DND-41 (cell line): ENCODE results near the gene BRK1.
"Not testable (repeated sequence)": the region's sequence is repeated elsewhere in the genome, so short reads cannot be mapped to it uniquely, and the experiment has no call there.

Source experiments
- EZH2 ChIP-seq: IDR thresholded peaks from 3 replicates; pipeline ENCODE4 v1.6.1; 2012; ENCODE audit warnings: borderline replicate concordance, low read depth, mild to moderate bottlenecking, moderate library complexity, low read length, inconsistent platforms; ENCODE audit not compliant: severe bottlenecking
- TF ChIP-seq, protein P1 (sequence below): IDR thresholded peaks from 2 replicates; pipeline ENCODE4 v1.5.1; 2012; ENCODE audit warnings: borderline replicate concordance, low read length, moderate library complexity, mild to moderate bottlenecking; ENCODE audit not compliant: poor library complexity, severe bottlenecking; ENCODE audit errors: extremely low read depth

DNA sequence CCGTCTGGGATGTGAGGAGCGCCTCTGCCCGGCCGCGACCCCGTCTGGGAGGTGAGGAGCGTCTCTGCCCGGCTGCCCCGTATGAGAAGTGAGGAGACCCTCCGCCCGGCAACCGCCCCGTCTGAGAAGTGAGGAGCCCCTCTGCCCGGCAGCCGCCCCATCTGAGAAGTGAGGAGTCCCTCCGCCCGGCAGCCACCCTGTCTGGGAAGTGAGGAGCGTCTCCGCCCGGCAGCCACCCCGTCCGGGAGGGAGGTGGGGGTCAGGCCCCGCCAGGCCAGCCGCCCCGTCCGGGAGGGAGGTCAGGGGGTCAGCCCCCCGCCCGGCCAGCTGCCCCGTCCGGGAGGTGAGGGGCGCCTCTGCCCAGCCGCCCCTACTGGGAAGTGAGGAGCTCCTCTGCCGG, 45.4 kb upstream of the BRK1 start:
- TF ChIP-seq, protein P1, sequence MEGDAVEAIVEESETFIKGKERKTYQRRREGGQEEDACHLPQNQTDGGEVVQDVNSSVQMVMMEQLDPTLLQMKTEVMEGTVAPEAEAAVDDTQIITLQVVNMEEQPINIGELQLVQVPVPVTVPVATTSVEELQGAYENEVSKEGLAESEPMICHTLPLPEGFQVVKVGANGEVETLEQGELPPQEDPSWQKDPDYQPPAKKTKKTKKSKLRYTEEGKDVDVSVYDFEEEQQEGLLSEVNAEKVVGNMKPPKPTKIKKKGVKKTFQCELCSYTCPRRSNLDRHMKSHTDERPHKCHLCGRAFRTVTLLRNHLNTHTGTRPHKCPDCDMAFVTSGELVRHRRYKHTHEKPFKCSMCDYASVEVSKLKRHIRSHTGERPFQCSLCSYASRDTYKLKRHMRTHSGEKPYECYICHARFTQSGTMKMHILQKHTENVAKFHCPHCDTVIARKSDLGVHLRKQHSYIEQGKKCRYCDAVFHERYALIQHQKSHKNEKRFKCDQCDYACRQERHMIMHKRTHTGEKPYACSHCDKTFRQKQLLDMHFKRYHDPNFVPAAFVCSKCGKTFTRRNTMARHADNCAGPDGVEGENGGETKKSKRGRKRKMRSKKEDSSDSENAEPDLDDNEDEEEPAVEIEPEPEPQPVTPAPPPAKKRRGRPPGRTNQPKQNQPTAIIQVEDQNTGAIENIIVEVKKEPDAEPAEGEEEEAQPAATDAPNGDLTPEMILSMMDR: not testable (repeated sequence)
- not testable (repeated sequence) for TF ChIP-seq EZH2
